SK-N-SH (cell line): ENCODE results near the gene EXOC4.

ENCODE experiments used
- FOXJ3 ChIP-seq: sonication (generic); formaldehyde crosslinking; IDR thresholded peaks from 2 replicates; pipeline ENCODE4 v1.5.1; 2020; ENCODE audit warnings: mild to moderate bottlenecking, missing genetic modification reagents
- GABPA ChIP-seq: IDR thresholded peaks from 2 replicates; pipeline ENCODE4 v1.4.0; 2012; ENCODE audit warnings: low read depth, mild to moderate bottlenecking
- NRF1 ChIP-seq: IDR thresholded peaks from 2 replicates; pipeline ENCODE4 v1.6.1; 2012; ENCODE audit warnings: low read depth, mild to moderate bottlenecking, low read length
- POLR2AphosphoS5 ChIP-seq: IDR thresholded peaks from 2 replicates; pipeline ENCODE4 v1.6.1; 2012; ENCODE audit warnings: low read depth, low read length
- SMC3 ChIP-seq: IDR thresholded peaks from 2 replicates; pipeline ENCODE4 v1.6.1; 2012; ENCODE audit warnings: low read depth, low read length, improper control_type of control experiment
- TAF1 ChIP-seq: IDR thresholded peaks from 2 replicates; pipeline ENCODE4 v1.6.1; 2012; ENCODE audit warnings: low read depth, mild to moderate bottlenecking, low read length, moderate library complexity, borderline replicate concordance
- TCF12 ChIP-seq: IDR thresholded peaks from 2 replicates; pipeline ENCODE4 v1.4.0; 2012
- TEAD4 ChIP-seq: IDR thresholded peaks from 2 replicates; pipeline ENCODE4 v1.4.0; 2012; ENCODE audit warnings: mild to moderate bottlenecking, borderline replicate concordance; ENCODE audit not compliant: insufficient read depth
- YY1 ChIP-seq: IDR thresholded peaks from 2 replicates; pipeline ENCODE4 v1.4.0; 2012; ENCODE audit warnings: low read depth, mild to moderate bottlenecking
- TF ChIP-seq, protein P1 (sequence below): IDR thresholded peaks from 2 replicates; pipeline ENCODE4 v1.4.0; 2012; ENCODE audit warnings: low read depth
- TF ChIP-seq, protein P2 (sequence below): fragments of 150-350 bp; IDR thresholded peaks from 2 replicates; pipeline ENCODE4 v1.6.1; 2017; ENCODE audit warnings: antibody characterized with exemption, low read length, low read depth, borderline replicate concordance
- TF ChIP-seq, protein P3 (sequence below): fragments of 200-600 bp; sonication (generic); IDR thresholded peaks from 2 replicates; pipeline ENCODE4 v1.6.1; 2017; ENCODE audit warnings: antibody characterized with exemption, mild to moderate bottlenecking, moderate library complexity

DNA sequence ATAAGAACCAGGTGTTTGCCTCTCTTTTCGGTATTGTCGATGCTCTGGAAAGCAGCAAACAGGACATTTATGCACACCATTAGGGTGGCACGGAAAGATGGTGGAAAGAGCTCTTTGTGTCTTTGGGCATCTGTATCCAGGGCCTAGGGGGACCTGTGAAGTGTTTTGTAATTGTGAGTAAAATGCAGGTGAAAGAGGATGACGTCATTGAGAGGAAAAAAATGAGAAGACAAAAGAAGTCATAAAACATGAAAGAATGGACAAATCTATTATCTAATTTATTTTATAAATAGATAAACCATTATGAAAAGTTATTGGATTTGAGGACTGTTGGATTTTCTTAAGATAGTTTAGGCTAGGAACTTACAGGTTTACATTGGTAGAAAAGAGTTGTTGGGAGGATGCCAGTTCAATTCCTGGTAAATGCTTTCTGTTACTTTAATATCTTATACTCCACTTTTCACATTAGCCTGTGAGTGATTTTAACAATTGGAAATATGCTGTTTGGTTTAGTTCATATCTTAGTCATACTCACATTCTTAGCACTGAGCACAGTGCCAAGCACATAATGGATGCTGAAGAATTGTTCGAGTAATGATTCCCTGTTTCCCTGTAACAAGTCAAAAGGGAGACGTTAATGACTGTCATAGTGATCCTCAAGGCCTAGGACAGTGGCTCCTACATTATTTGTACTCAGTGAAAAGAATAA lies 62.6 kb downstream of the EXOC4 start:
- no peak for TF ChIP-seq GABPA
- TF ChIP-seq TCF12 = no peak; the same call in 1 of the 2 replicates
- TF ChIP-seq FOXJ3 (CRISPR knock-in tag) = no peak
- TF ChIP-seq, protein P1, sequence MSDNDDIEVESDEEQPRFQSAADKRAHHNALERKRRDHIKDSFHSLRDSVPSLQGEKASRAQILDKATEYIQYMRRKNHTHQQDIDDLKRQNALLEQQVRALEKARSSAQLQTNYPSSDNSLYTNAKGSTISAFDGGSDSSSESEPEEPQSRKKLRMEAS = no peak
- TF ChIP-seq POLR2AphosphoS5 = no peak
- TF ChIP-seq, protein P2, sequence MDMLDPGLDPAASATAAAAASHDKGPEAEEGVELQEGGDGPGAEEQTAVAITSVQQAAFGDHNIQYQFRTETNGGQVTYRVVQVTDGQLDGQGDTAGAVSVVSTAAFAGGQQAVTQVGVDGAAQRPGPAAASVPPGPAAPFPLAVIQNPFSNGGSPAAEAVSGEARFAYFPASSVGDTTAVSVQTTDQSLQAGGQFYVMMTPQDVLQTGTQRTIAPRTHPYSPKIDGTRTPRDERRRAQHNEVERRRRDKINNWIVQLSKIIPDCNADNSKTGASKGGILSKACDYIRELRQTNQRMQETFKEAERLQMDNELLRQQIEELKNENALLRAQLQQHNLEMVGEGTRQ = no peak
- no peak for TF ChIP-seq SMC3
- TF ChIP-seq, protein P3, sequence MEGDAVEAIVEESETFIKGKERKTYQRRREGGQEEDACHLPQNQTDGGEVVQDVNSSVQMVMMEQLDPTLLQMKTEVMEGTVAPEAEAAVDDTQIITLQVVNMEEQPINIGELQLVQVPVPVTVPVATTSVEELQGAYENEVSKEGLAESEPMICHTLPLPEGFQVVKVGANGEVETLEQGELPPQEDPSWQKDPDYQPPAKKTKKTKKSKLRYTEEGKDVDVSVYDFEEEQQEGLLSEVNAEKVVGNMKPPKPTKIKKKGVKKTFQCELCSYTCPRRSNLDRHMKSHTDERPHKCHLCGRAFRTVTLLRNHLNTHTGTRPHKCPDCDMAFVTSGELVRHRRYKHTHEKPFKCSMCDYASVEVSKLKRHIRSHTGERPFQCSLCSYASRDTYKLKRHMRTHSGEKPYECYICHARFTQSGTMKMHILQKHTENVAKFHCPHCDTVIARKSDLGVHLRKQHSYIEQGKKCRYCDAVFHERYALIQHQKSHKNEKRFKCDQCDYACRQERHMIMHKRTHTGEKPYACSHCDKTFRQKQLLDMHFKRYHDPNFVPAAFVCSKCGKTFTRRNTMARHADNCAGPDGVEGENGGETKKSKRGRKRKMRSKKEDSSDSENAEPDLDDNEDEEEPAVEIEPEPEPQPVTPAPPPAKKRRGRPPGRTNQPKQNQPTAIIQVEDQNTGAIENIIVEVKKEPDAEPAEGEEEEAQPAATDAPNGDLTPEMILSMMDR = no peak
- TF ChIP-seq TAF1 = no peak
- TF ChIP-seq NRF1 = no peak
- TF ChIP-seq TEAD4 = no peak
- TF ChIP-seq YY1 = no peak
